K562 (cell line): Measurements from ENCODE around the gene PTGES3. TPM values are rescaled to one million over a fixed set of nuclear protein-coding genes. Genes with fewer than 3 reads are reported as not detected.
A peak's percentile ranks its signal among the peaks of the same experiment; 100 is the strongest.
"Not testable (repeated sequence)": the region's sequence is repeated elsewhere in the genome, so short reads cannot be mapped to it uniquely, and the experiment has no call there.

Experiments
- ATAC-seq: fragments of 200-7000 bp; cut with Tn5 transposase; 3 replicates; pipeline ENCODE4 v1.9.1; 2020; ENCODE audit warnings: moderate library complexity
- BruUV-seq: library from RNA; stranded (reverse); fragments of 400-500 nt; replicated peaks from 2 replicates; lab custom pipeline; 2021; lab: Mats Ljungman, UMichigan
- CTCF ChIA-PET: fragments of 300-600 bp; formaldehyde crosslinking; extraction: SDS; loops from one replicate; lab custom pipeline; 2021; ENCODE audit warnings: low intra/inter-chr PET ratio; lab: Yijun Ruan, JAX
- POLR2A ChIA-PET: fragments of 300-600, 350-650 bp; sonication (Branson Sonifier 250); formaldehyde crosslinking; extraction: SDS; loops from one replicate; lab custom pipeline; 2021; ENCODE audit warnings: antibody characterized with exemption, inconsistent platforms; lab: Yijun Ruan, JAX
- DNase-seq, 4 experiments: peaks; one replicate each; pipeline versions ENCODE4 v3.0.0 to v3.0.0-alpha.2; 2011 to 2018; ENCODE audit warnings: low spot score in 3 of 4, mixed read lengths in 3 of 4; ENCODE audit errors: extremely low read depth in 1 of 4
- FAIRE-seq: peaks from 2 replicates; lab custom pipeline; 2011; peaks lifted over from hg19 to GRCh38; lab: Jason Lieb, UNC
- H2AFZ ChIP-seq: 2 replicates; pipeline ENCODE4 v1.6.0; 2011; ENCODE audit warnings: low read depth, low read length, control low read depth, inconsistent platforms
- H3K27ac ChIP-seq: fragments of 200-600 bp; 3 replicates; pipeline ENCODE4 v1.8.0; 2011; ENCODE audit warnings: low read depth, mild to moderate bottlenecking, control low read depth, inconsistent platforms, low read length, moderate library complexity, mixed read lengths; ENCODE audit errors: extremely low read depth
- H3K27me3 ChIP-seq, 2 experiments: fragments of 300-600 bp in 1 of 2; 2 replicates in 1 of 2; 3 replicates in 1 of 2; pipeline versions ENCODE4 v1.6.0 to v1.8.0; 2011; ENCODE audit warnings: inconsistent platforms in 2 of 2, low read length in 2 of 2, mild to moderate bottlenecking in 1 of 2, mixed read lengths in 1 of 2, moderate library complexity in 1 of 2; ENCODE audit not compliant: control insufficient read depth in 2 of 2, insufficient read depth in 2 of 2
- H3K36me3 ChIP-seq: fragments of 300-600 bp; 3 replicates; pipeline ENCODE4 v1.8.0; 2011; ENCODE audit warnings: mild to moderate bottlenecking, low read length, inconsistent platforms; ENCODE audit not compliant: control insufficient read depth, insufficient read depth
- H3K4me1 ChIP-seq, 2 experiments: fragments of 200-600 bp in 1 of 2; replicated peaks in 1 of 2; 2 replicates in 1 of 2; 3 replicates in 1 of 2; pipeline versions ENCODE4 v1.5.1 to v1.8.0; 2011; ENCODE audit warnings: inconsistent platforms in 2 of 2, low read length in 2 of 2, mild to moderate bottlenecking in 1 of 2, mixed read lengths in 1 of 2, moderate library complexity in 1 of 2; ENCODE audit not compliant: control insufficient read depth in 2 of 2, insufficient read depth in 2 of 2
- H3K4me2 ChIP-seq: 2 replicates; pipeline ENCODE4 v1.6.1; 2011; ENCODE audit warnings: low read length, control low read depth, inconsistent platforms, mixed read lengths; ENCODE audit not compliant: insufficient read depth
- H3K4me3 ChIP-seq: fragments of 200-600 bp; sonication (generic), shearing (Covaris generic); 2 replicates; pipeline ENCODE4 v1.5.1; 2016; ENCODE audit warnings: control low read depth, inconsistent platforms
- H3K79me2 ChIP-seq: fragments of 200-600 bp; 3 replicates; pipeline ENCODE4 v1.8.0; 2011; ENCODE audit warnings: low read length, inconsistent platforms; ENCODE audit not compliant: control insufficient read depth, insufficient read depth
- H3K9ac ChIP-seq, 2 experiments: 2 replicates each; pipeline versions ENCODE4 v1.6.0 to v1.6.1; 2011; ENCODE audit warnings: low read depth in 2 of 2, low read length in 2 of 2, control low read depth in 1 of 2, inconsistent platforms in 1 of 2, mild to moderate bottlenecking in 1 of 2, mixed read lengths in 1 of 2; ENCODE audit not compliant: insufficient read depth in 1 of 2
- H3K9me1 ChIP-seq: one replicate; pipeline ENCODE4 v1.6.0; 2011; ENCODE audit warnings: inconsistent platforms, mild to moderate bottlenecking, low read length, moderate library complexity; ENCODE audit not compliant: control insufficient read depth, insufficient read depth
- H3K9me3 ChIP-seq: replicated peaks from 2 replicates; pipeline ENCODE4 v1.5.1; 2011; ENCODE audit warnings: low read depth, low read length, inconsistent platforms; ENCODE audit not compliant: control insufficient read depth, insufficient read depth
- H4K20me1 ChIP-seq: replicated peaks from 2 replicates; pipeline ENCODE4 v1.6.1; 2011; ENCODE audit warnings: low read length, inconsistent platforms, mixed read lengths; ENCODE audit not compliant: control insufficient read depth, insufficient read depth
- CBX3 ChIP-seq, 2 experiments: IDR thresholded peaks; 1 replicate in 1 of 2; 2 replicates in 1 of 2; pipeline ENCODE4 v1.6.1; 2012; ENCODE audit warnings: inconsistent platforms in 2 of 2, low read length in 2 of 2, borderline replicate concordance in 1 of 2, control low read depth in 1 of 2
- CBX5 ChIP-seq: IDR thresholded peaks from 2 replicates; pipeline ENCODE4 v1.6.1; 2014; ENCODE audit warnings: low read depth, borderline replicate concordance
- EP300 ChIP-seq: IDR thresholded peaks from 2 replicates; pipeline ENCODE4 v1.6.1; 2012; ENCODE audit warnings: low read length, improper control_type of control experiment
- TRIM24 ChIP-seq, 2 experiments: fragments of 450-650 bp; IDR thresholded peaks; 2 replicates each; pipeline ENCODE4 v1.6.1; 2016
- TRIM28 ChIP-seq: fragments of 450-650 bp; IDR thresholded peaks from 2 replicates; pipeline ENCODE4 v1.6.1; 2017
- WGBS: fragments of 100-300 bp; shearing (Covaris generic); methylation state at CpG from one replicate; pipeline ENCODE4 v1.1.6; 2016; ENCODE audit warnings: low coverage, mixed read lengths; ENCODE audit not compliant: insufficient coverage; ENCODE audit errors: missing lambda C conversion rate; 5-methylcytosine and 5-hydroxymethylcytosine counted together
- in situ Hi-C: fragments of 300-500 bp; cut with MboI; formaldehyde crosslinking; loops from 4 replicates; pipeline ENCODE4 v1.15.0; 2018; ENCODE audit warnings: inconsistent platforms, mixed read lengths
- intact Hi-C: fragments of 100-400 bp; cut with micrococcal nuclease; formaldehyde crosslinking; loops from 2 replicates; pipeline ENCODE4 v1.14.2; 2022
- polyA plus RNA-seq, 8 experiments: library from polyadenylated mRNA; depleted of rRNA in 4 of 8; stranded (reverse) in 5 of 8; unstranded in 3 of 8; fragments of >200 nt; fragmentation: Nextera tagmentation in 2 of 8; fragmentation: Illumina TruSeq in 1 of 8; extraction: Ambion mirVana in 2 of 8; extraction: Trizol in 1 of 8; gene quantifications; 2 replicates each; pipeline versions ENCODE4 v1.2.1 to v1.2.3, GENCODE V29; 2011 to 2014; ENCODE audit warnings: inconsistent platforms in 1 of 8, missing spikeins in 1 of 8
- total RNA-seq, 7 experiments: library from RNA; depleted of rRNA in 6 of 7; stranded (reverse); fragments of >200 nt in 6 of 7; fragmentation: Illumina TruSeq in 2 of 7; extraction: Trizol in 2 of 7; gene quantifications; 2 replicates each; pipeline versions ENCODE4 v1.2.1 to v1.2.3, GENCODE V29; 2011 to 2021; ENCODE audit warnings: low replicate concordance in 1 of 7

PTGES3 gene
- total and polyA plus RNA-seq, 9 of the 15 experiments (the other 6 are each of a cell fraction or from before 2014, with no cell fraction given) = 163 to 501 (median 213) TPM

- CTCF ChIA-PET = interaction anchor here (0.7 kb wide), 1 partner anchor 1250 kb away, joined by 3 read pairs; no protein-coding TSS in a partner anchor
- ATAC-seq, in situ Hi-C loops, H3K27ac ChIP-seq, H3K79me2 ChIP-seq, FAIRE-seq, H3K9ac ChIP-seq, H4K20me1 ChIP-seq, BruUV-seq, H3K9me3 ChIP-seq, H3K9me1 ChIP-seq, H3K27me3 ChIP-seq, H3K4me1 ChIP-seq, DNase-seq, H3K36me3 ChIP-seq, intact Hi-C loops, H2AFZ ChIP-seq, POLR2A ChIA-PET, H3K4me2 ChIP-seq, H3K4me3 ChIP-seq: not testable (repeated sequence)
- 51% methylated on average over 5 of the region's 5 CpGs for WGBS
- TF ChIP-seq TRIM28 (peak; percentile 94), TRIM24 (IDR thresholded peaks at IDR 0.05) (peak in 1 of 2 experiments; percentile 66; a peak in 2 of 4 replicates), CBX3 (IDR thresholded peaks at IDR 0.05; ENCODE audit: borderline replicate concordance in 1 of 2, low read length in 2 of 2) (peak in 1 of 2 experiments; percentile 90; a peak in 2 of 3 replicates), CBX5 (peak; percentile 89), EP300 (peak; percentile 42; the same call in 1 of the 2 replicates)
Measured at GRCh38 chr12:56653781-56654180, 34.3 kb downstream of the PTGES3 start.

- H3K9me1 ChIP-seq, DNase-seq, BruUV-seq, CTCF ChIA-PET, ATAC-seq, H3K9ac ChIP-seq, H3K4me3 ChIP-seq, FAIRE-seq, intact Hi-C loops, H3K4me2 ChIP-seq, H2AFZ ChIP-seq, H3K27me3 ChIP-seq, H3K27ac ChIP-seq, H3K9me3 ChIP-seq: not testable (repeated sequence)
- WGBS = 87% methylated on average over 7 of the region's 9 CpGs
- Histone ChIP-seq H3K79me2 (peaks cover 29% of the 10 kb centered on the region), H4K20me1 (peaks cover 16% of the 10 kb centered on the region), H3K4me1 (peaks cover 4 to 14% of the 10 kb centered on the region in 2 experiments), H3K36me3 (peaks cover 22% of the 10 kb centered on the region)
- POLR2A ChIA-PET = interaction anchor here (0.7 kb wide), 1 partner anchor 19 kb away, joined by 3 read pairs; no protein-coding TSS in a partner anchor
- in situ Hi-C loops = loop anchor here (10.0 kb wide), 1 partner anchor 77 kb away; the partner anchor contains the start of gene NACA
Measured at GRCh38 chr12:56648023-56648422, 40.1 kb downstream of the PTGES3 start.
